ENCODE data around the gene CASP2. TPM values are rescaled to one million over a fixed set of nuclear protein-coding genes. Genes with fewer than 3 reads are reported as not detected.
A peak's percentile ranks its signal among the peaks of the same experiment; 100 is the strongest.

Gene CASP2
- total RNA-seq, 1 experiment from 2014 or later: 64.1 TPM

DNA sequence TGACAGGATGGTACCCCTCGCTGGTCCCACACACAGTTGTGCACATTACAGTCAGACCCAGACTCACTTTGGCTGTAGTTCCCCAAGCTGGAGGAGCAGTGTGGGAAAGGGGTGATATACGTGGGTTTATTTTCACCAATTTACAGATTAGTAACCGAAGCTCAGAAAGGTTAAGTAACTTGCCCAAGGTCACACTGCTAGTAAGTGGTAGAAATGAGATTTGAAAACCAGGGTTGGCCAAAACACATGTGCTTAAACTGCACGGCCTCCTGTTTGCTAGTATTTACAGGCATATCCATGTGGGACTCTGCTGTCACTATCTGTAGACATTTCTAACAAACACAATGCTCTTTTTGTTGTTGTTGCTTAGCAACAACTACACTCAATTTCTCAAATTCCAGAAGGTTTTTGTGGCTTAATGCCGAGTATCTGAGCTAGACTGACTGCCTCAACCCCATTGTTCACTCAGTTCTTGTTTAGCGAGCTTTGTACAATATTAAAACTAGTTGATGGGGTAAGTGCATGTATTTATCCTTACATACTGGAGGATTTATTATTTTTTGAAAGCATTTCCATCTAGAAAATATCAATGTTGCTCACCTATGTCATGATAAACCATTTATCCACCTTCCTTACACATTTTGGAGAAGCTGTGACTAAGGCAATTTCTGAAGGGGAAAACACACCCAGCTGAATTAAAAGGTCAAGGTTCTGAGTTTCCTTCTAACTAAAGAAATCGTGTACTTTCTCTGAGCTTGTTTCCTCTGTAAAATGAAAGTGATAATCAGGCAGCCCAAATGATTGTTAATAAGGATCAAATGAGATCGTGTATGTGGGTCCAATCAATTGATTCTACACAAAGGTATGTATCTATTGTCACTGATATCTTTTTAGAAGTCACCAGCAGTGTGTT lies 8.7 kb upstream of the CASP2 start:
- BruUV-seq (replicated peaks): no TSS peak
- ChIA-PET RAD21 (ENCODE audit: low non-redundant PET in 1 of 2, low total read pairs in 2 of 2, uncharacterized antibody in 2 of 2, unreplicated experiment in 2 of 2) (no interaction called here), POLR2A (interaction anchor here (0.7 to 1.2 kb wide), 4 partner anchors 9 to 19 kb away, joined by 3 to 4 read pairs (median 3); partner anchors contain the start of genes CASP2 and GSTK1), CTCF (interaction anchor here (1.2 to 1.3 kb wide), 2 partner anchors 39 to 64 kb away, joined by 3 to 4 read pairs; no protein-coding TSS in a partner anchor)
- Histone ChIP-seq H3K79me2 (ENCODE audit: insufficient read depth, low read length) (no peaks in the 10 kb centered on the region), H4K20me1 (ENCODE audit: insufficient read depth) (no peaks in the 10 kb centered on the region), H3K27ac (ENCODE audit: low read depth, low read length) (no peak overlapping the region), H3K36me3 (ENCODE audit: control insufficient read depth in 1 of 2, insufficient read depth in 2 of 2, low read length in 2 of 2) (no peaks in the 10 kb centered on the region), H3K9me3 (ENCODE audit: control insufficient read depth in 1 of 2, insufficient read depth in 1 of 2, low read depth in 1 of 2, low read length in 2 of 2) (no peaks in the 10 kb centered on the region), H2AFZ (ENCODE audit: low read depth, low read length, poor library complexity, severe bottlenecking) (peak overlapping the region; percentile 68), H3K4me1 (ENCODE audit: control insufficient read depth in 1 of 2, insufficient read depth in 2 of 2, low read length in 2 of 2) (peaks cover 11 to 28% of the 10 kb centered on the region in 2 experiments), H3K4me3 (replicated peaks in 1 of 2; ENCODE audit: low read depth in 1 of 2, low read length in 2 of 2) (no peak overlapping the region), H3K4me2 (ENCODE audit: low read length) (peak overlapping the region; percentile 25), H3K9me2 (ENCODE audit: insufficient read depth) (no peaks in the 10 kb centered on the region), H3K9ac (ENCODE audit: low read length) (0 out of 2 replicates have a peak overlapping the region, but pooled peaks have one; percentile 1), H3K27me3 (ENCODE audit: insufficient read depth, low read length) (no peaks in the 10 kb centered on the region)
- intact Hi-C loops (cut with micrococcal nuclease): no loop called here
- DNase-seq (ENCODE audit: low read depth, low spot score) (no peak), ATAC-seq (peak; percentile 66)
- TF ChIP-seq, protein P1, sequence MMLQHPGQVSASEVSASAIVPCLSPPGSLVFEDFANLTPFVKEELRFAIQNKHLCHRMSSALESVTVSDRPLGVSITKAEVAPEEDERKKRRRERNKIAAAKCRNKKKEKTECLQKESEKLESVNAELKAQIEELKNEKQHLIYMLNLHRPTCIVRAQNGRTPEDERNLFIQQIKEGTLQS (IDR thresholded peaks at IDR 0.05): no peak
- TF ChIP-seq SP1 (IDR thresholded peaks at IDR 0.05; ENCODE audit: low read depth) (peak; percentile 10; the same call in 1 of the 2 replicates), SRF (IDR thresholded peaks at IDR 0.05; ENCODE audit: low read depth) (no peak)

DNA sequence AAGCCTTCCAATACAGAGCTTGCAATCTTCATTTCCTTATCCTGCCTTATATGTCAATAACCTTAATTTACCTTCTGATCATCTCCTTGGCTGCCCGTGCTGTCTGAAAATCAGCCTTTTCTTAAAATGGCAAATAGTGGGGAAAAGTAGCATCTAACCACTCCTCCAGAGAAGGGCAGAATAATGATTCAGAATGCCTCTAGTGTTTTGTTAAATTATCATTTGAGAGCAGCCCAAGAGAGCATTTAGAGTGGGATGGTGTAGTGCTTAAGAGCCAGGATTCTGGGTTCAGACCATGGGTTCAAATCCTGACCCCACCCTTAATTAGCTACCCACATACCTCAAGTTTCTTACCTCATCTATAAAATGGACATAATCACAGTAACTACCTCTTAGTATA lies 8.0 kb upstream of the CASP2 start:
- H4K20me1 ChIP-seq (ENCODE audit: insufficient read depth): no peaks in the 10 kb centered on the region
- H3K27me3 ChIP-seq (ENCODE audit: insufficient read depth, low read length): no peaks in the 10 kb centered on the region
- no TSS peak for BruUV-seq (replicated peaks)
- H3K9ac ChIP-seq (ENCODE audit: low read length): no peak overlapping the region
- H3K4me2 ChIP-seq (ENCODE audit: low read length): peak overlapping the region; percentile 25; the same call in 1 of the 2 replicates
- ChIA-PET CTCF (interaction anchor here (1.2 to 1.3 kb wide), 2 partner anchors 39 to 65 kb away, joined by 3 to 4 read pairs; no protein-coding TSS in a partner anchor), POLR2A (interaction anchor here (0.9 to 1.2 kb wide), 2 partner anchors 8 to 17 kb away, joined by 3 to 4 read pairs; partner anchors contain the start of genes CASP2 and GSTK1), RAD21 (ENCODE audit: low non-redundant PET in 1 of 2, low total read pairs in 2 of 2, uncharacterized antibody in 2 of 2, unreplicated experiment in 2 of 2) (no interaction called here)
- ATAC-seq (no peak), DNase-seq (ENCODE audit: low read depth, low spot score) (no peak)
- no peak overlapping the region for H3K4me3 ChIP-seq (replicated peaks in 1 of 2; ENCODE audit: low read depth in 1 of 2, low read length in 2 of 2)
- intact Hi-C loops (cut with micrococcal nuclease): no loop called here
- no peaks in the 10 kb centered on the region for H3K36me3 ChIP-seq (ENCODE audit: control insufficient read depth in 1 of 2, insufficient read depth in 2 of 2, low read length in 2 of 2)
- no peaks in the 10 kb centered on the region for H3K9me3 ChIP-seq (ENCODE audit: control insufficient read depth in 1 of 2, insufficient read depth in 1 of 2, low read depth in 1 of 2, low read length in 2 of 2)
- no peak overlapping the region for H2AFZ ChIP-seq (ENCODE audit: low read depth, low read length, poor library complexity, severe bottlenecking)
- H3K9me2 ChIP-seq (ENCODE audit: insufficient read depth): no peaks in the 10 kb centered on the region
- H3K4me1 ChIP-seq (ENCODE audit: control insufficient read depth in 1 of 2, insufficient read depth in 2 of 2, low read length in 2 of 2): peaks cover 13 to 35% of the 10 kb centered on the region in 2 experiments
- no peaks in the 10 kb centered on the region for H3K79me2 ChIP-seq (ENCODE audit: insufficient read depth, low read length)
- H3K27ac ChIP-seq (ENCODE audit: low read depth, low read length): no peak overlapping the region
- no peak for TF ChIP-seq POLR2A (IDR thresholded peaks at IDR 0.05; ENCODE audit: borderline replicate concordance, extremely low read depth, insufficient read depth, insufficient read length)
- TF ChIP-seq TCF7L2 (IDR thresholded peaks at IDR 0.05; ENCODE audit: borderline replicate concordance, extremely low read depth, insufficient read depth, insufficient read length): no peak
- TF ChIP-seq, protein P2, sequence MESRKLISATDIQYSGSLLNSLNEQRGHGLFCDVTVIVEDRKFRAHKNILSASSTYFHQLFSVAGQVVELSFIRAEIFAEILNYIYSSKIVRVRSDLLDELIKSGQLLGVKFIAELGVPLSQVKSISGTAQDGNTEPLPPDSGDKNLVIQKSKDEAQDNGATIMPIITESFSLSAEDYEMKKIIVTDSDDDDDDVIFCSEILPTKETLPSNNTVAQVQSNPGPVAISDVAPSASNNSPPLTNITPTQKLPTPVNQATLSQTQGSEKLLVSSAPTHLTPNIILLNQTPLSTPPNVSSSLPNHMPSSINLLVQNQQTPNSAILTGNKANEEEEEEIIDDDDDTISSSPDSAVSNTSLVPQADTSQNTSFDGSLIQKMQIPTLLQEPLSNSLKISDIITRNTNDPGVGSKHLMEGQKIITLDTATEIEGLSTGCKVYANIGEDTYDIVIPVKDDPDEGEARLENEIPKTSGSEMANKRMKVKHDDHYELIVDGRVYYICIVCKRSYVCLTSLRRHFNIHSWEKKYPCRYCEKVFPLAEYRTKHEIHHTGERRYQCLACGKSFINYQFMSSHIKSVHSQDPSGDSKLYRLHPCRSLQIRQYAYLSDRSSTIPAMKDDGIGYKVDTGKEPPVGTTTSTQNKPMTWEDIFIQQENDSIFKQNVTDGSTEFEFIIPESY (IDR thresholded peaks at IDR 0.05; ENCODE audit: extremely low read depth, insufficient replicate concordance, low read length): no peak
- TF ChIP-seq RAD21 (IDR thresholded peaks at IDR 0.05; ENCODE audit: low read depth): no peak
- TF ChIP-seq, protein P3, sequence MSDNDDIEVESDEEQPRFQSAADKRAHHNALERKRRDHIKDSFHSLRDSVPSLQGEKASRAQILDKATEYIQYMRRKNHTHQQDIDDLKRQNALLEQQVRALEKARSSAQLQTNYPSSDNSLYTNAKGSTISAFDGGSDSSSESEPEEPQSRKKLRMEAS (IDR thresholded peaks at IDR 0.05): no peak
- TF ChIP-seq ELF1 (IDR thresholded peaks at IDR 0.05; ENCODE audit: borderline replicate concordance, low read depth): no peak
- TF ChIP-seq POLR2AphosphoS5 (IDR thresholded peaks at IDR 0.05; ENCODE audit: low read depth, low read length): no peak
- TF ChIP-seq, protein P4, sequence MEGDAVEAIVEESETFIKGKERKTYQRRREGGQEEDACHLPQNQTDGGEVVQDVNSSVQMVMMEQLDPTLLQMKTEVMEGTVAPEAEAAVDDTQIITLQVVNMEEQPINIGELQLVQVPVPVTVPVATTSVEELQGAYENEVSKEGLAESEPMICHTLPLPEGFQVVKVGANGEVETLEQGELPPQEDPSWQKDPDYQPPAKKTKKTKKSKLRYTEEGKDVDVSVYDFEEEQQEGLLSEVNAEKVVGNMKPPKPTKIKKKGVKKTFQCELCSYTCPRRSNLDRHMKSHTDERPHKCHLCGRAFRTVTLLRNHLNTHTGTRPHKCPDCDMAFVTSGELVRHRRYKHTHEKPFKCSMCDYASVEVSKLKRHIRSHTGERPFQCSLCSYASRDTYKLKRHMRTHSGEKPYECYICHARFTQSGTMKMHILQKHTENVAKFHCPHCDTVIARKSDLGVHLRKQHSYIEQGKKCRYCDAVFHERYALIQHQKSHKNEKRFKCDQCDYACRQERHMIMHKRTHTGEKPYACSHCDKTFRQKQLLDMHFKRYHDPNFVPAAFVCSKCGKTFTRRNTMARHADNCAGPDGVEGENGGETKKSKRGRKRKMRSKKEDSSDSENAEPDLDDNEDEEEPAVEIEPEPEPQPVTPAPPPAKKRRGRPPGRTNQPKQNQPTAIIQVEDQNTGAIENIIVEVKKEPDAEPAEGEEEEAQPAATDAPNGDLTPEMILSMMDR (IDR thresholded peaks at IDR 0.05 in 2 of 3, conservative IDR thresholded peaks at IDR 0.05 in 1 of 3; ENCODE audit: borderline replicate concordance in 1 of 3, insufficient read depth in 1 of 3, low read depth in 2 of 3, low read length in 2 of 3): no peak
- TF ChIP-seq ZNF274 (IDR thresholded peaks at IDR 0.05; ENCODE audit: low read depth, low read length): no peak
- TF ChIP-seq ZFX (IDR thresholded peaks at IDR 0.05): no peak
- no peak for TF ChIP-seq SRF (IDR thresholded peaks at IDR 0.05; ENCODE audit: low read depth)
- TF ChIP-seq EGR1 (IDR thresholded peaks at IDR 0.05; ENCODE audit: low read depth): no peak

Data from HCT116 (cell line).